HG02610 (cell line): ENCODE results near the gene GPSM3.
"Not testable (repeated sequence)": the region's sequence is repeated elsewhere in the genome, so short reads cannot be mapped to it uniquely, and the experiment has no call there.

Source experiments
- ATAC-seq: cut with Tn5 transposase; IDR thresholded peaks from one replicate; pipeline ENCODE4 v1.9.1; 2021; ENCODE audit warnings: mild to moderate bottlenecking, moderate library complexity; ENCODE audit not compliant: unreplicated experiment

GPSM3 gene

DNA sequence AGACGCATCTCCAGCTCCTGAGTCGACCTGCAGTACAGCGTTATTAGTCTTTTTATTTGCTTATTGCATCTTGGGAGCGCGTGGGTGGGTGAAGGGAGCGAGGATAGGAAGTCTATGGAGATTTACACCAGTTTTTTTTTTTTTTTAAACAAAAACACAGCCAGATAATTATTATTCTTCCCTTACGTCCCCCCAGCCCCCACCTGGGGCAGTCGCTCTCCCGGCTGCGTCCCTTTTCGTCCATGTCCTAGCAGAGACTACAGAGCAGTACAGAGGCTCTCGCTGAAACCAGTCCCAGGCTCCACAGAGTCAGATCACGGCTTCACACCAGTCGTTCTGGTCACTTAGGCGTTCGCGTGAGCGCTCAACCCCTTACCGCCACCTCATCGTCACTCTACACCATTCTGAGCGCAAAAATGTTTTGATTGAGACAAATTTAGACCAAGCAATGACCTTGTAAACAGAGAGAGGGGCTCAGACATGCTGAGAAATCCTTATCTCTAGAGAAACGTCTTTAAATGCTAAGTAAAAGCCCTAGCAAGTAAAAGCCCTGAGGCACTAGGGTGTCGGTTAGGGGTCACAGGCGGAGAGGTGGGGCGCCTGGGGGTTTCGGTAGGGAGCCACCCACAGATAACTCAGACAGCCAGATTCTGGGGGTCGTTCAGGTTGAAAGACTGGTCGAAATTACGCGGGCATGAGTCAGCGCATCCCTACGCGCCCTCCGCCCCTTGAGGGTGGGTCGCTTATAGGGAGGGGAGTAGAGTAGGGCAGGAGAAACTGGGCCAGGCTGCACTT lies 39.5 kb downstream of the GPSM3 start:
- no peak for ATAC-seq

DNA sequence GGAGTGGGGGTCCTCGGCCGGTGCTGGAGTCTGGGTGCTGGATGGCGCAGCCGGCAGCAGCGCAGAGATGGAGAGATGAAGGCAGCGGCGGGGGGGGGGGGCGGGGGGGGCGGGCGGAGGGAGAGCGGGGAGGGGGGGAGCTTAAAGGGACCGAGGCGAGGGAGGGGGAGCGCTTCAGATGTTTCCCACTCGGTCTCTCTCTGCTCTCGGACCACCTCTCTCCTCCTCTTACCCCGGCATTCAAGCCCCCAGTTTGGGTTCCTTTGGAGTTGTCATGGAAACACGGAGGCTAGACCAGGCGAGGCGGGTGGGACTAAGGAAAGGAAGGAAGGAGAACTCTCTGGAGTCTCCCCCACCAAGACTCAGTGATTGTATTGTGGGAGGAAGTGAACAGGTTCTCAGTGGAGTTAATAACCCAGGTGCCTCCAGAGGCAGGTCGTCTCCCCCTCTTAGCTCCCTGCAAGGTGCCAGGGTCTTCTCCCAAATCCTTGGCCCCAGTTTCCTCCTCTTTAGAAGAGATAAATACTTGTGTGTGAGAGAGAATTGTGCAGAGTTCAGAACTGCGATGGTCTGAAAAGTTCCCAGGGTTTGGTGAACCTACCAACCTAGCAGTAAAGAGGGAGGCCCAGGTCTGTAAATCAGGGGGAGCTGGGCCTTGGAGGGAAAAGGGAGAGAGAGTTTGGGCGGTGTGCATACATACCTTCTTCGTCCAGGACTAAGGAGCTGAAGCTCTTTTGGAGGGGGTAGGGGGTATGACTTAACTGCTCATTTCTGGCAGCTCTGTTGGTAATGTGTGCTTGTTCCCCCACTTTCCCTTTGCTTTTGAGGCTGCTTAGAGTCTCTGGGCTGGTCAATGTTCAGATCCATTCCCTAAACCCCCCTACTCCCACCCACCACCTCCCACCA lies 40.3 kb downstream of the GPSM3 start, which contains the start of gene PRRT1:
Gene PRRT1 (minus strand): TSS at position 77 of the 906 bp plus-strand sequence. CDS start 112 bp downstream, outside the sequence.
- ATAC-seq, result no peak

DNA sequence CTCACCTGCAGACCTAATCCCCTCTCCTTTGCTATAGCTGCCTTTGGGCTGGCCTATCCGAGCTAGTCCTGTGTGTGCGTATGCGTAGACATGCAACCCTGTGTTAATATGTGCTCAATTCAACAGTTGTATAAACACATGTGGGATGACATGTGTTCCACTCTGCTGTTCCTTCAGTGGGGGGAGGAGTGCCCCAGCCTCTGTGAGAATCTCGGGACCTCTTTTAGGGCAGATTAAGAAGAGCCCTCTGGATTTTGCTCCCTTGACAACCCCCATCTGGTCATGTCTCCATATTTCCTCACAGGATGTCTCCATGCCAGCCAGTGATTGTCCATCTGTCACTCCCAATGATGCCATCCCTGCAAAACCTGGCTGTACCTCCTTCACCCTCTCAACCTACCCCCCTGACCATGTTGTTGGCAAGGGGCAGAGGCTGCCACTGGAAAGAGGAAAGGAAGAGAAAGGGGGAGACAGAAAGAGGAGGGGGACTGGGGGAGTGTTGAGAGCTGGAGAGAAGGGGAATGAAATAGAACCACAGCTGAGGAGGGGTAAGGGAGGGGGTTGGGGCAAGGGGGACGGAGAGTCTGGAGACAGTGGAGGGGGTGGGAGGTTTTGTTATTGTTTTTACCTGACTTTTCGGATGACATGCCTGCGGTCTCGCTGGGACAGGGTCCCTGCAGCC lies 41.1 kb downstream of the GPSM3 start:
- ATAC-seq, result no peak

DNA sequence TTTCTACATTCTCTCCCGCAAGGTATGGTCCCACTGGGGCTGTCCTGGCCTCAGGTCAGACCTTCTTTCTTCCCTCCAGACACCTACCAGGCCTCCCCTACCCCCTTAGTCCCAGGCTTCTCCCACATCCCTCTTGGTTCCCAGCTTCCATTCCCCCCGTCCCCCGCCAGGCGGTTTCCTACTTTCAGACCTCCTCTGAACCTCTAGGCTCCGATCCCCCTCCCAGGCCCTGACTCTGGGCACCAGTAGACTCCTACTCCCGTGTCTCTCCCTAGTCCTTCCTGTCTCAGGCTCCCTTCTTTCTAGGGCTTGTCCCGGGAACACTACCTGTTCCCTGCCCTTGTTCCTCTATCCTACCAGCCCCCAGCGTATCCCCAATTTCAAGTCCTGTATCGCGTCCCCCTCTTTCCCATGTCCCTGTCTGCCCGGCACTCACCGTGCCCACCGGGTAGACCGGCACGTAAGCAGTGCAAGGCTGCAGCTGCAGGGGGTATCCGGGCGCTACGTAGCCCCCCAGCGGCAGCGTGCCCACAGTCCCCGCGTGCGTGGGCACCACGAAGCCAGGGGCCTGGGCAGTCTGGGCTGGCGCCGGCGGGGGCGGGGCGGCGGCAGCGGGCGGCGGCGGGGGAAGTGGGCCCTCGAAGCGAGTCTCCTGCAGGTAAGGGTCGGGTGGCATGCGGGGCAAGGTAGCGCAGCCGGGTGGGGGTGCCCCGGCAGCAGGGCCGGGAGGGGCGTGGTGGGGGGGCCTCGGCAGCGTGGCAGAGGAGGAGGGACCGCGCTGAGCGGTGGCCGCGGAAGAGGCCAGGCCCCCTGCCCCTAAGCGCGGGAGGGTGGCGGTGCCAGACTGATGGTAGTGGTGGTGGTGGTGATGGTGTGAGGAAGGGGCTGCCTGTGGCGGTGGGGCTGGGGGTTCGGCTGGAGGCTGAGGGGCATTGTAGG lies 42.2 kb downstream of the GPSM3 start:
- ATAC-seq, result no peak

DNA sequence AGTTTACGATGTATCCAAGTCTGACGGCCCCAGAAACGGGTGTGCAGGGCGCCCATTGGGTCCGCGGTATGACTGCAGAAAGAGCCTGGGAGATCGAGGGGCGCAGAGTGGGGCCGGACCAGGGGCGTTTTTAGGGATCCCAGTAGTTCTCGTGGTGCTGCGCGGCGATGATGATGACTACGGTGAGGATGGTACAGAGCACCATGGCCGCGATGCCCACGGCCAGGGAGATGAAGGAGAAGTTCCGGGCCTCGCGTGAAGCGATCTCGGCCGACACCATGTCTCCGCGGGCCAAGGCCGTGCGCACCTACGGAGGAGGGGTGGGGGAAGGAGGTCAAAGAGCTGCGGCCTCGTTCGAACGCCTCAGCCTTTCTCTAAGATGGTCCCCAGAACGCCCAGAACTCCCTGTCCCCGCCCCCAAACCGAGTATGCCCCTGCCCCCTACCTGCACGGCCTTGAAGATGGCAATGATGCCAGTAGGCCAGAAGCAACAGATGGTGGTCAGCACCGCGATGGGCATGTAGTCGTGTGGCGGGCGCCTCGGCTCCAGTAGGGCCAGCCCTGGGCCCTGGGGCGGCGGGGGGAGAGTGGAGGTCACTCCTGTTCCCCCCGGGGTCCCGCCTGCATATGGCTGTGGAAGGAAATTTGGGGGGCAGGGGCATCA lies 43.2 kb downstream of the GPSM3 start:
- no peak for ATAC-seq

DNA sequence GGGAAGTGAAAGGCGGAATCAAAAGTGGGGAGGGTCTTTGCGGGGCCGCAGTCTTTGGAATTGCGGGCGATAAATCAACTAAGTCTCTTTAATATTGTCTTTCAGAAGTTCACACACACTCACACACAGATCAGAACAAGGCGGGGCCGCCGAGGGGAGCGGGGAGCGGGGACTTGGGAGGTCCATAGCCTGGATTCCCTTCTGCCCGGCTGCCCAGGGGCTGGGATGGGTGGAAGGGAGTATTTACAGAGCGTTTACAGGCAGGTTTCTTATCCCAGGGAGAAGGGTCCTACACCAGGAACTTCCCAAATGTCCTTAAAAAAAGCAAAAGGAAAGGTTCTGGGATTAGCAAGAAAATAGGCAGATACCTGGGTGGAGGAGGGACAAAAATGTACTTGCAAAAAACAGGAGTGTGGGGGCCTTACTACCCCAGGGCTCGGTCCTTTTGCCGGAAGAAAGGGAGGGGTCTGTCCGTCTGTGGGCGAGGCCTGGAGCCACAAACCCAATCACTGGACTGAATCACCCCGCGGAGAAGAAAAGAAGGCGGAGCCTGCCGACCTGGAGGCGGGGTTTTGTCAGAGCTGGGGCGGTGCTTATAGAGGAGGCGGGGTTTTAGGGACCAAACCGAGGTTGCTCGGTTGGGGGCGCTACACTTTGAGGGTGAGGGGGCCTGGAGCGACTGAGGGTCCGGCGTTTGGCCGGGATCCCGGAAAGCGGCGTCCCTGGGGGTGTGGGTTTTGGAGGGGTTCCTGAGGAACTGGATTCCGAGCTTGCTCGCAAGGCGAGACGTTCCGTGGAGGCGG lies 44.0 kb downstream of the GPSM3 start:
- no peak for ATAC-seq

DNA sequence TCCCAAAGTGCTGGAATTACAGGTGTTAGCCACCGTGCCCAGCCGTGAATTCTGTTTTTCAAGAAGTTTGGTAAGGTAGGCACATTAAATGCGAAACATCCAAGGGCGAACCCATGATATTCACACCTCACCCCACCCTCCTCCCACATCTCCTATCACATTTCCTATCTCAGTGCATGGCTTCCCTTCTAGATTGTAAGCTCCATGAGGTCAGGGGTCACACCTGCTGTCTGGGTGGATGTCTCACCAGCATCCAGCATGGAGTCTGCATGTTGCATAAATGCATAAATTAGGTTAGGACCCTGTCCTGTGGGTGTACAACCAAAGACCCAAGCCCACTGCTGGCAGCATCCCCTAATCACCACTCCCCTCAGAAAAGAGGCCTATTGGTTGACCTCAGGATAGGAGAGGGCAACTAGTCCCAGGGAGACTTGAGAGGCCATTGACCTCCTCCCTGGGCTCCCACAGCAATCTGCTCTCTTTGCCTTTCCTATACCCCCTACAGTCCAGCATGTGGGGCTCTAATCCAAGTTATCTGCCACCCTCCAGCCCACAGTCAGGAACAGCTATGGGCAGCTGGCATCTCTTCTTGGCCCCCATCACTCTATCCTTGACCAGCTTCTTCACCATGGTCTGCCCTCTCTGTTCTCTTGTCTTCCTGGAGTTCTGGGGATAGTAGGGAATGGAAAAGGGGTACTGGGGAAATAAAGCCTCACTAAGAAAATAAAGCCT lies 44.9 kb downstream of the GPSM3 start:
- no peak for ATAC-seq

DNA sequence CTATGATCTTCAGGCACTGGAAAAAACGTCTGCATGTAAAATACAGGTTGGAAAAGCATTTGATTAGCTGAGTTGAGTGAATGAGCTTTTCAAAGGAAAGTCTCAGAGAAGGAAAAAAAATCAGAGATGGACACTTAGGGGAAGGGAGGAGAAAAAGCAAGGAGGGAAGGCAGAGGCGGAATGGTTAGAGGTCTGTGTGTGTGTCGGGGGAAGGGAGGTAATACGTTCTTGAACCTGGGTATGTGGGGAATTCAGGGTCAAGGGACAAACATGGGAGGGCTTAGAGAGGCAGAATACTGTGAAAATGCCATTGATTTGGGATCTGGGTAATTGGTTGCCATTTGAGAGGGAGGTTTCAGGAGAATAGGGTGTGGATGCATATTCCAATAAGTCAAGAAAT lies 45.8 kb downstream of the GPSM3 start:
- no peak for ATAC-seq

DNA sequence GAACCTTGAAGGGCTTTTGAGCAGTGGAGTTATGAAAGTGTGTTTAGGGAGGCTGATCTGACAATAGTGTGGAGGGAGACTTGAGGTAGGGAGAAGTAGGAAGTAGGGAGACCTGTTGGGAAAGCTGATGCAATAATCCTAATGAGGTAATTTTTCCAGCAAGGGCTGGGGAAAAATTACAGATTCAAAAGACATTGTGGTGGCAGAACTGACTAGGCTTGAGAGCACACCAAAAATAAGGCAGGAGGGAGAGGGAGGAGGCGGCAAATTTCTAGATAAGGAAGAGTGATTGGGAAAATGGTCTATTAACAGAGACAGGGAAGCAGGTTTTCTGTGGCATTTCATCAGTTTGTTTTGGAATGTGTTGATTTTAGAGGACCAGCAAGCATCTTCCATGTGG lies 46.2 kb downstream of the GPSM3 start:
- no peak for ATAC-seq

DNA sequence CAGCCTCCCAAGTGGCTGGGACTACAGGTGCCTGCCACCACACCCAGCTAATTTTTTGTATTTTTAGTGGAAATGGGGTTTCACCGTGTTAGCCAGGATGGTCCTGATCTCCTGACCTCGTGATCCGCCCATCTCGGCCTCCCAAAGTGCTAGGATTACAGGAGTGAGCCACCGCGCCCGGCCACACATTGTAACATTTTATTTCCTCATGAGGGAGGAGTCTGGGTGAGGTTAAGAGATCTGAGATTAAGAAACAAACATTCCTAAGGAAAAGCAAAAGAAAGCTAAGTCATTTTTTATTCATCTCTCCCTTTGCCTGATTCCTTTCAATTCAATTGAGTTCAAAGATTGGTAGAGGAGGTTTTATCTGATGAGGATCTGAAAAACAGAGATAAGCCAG lies 48.2 kb downstream of the GPSM3 start:
- ATAC-seq, result not testable (repeated sequence)
